HL-60 (cell line): ENCODE data around the gene ZSCAN4.

Experiments
- TF ChIP-seq, protein P1 (sequence below): IDR thresholded peaks from 2 replicates; pipeline ENCODE4 v1.6.1; 2012; ENCODE audit warnings: low read depth; ENCODE audit not compliant: insufficient replicate concordance
- TF ChIP-seq, protein P2 (sequence below): IDR thresholded peaks from one replicate; pipeline ENCODE4 v1.5.1; 2011; ENCODE audit warnings: low read length, control low read depth, inconsistent platforms; ENCODE audit not compliant: insufficient read depth

DNA sequence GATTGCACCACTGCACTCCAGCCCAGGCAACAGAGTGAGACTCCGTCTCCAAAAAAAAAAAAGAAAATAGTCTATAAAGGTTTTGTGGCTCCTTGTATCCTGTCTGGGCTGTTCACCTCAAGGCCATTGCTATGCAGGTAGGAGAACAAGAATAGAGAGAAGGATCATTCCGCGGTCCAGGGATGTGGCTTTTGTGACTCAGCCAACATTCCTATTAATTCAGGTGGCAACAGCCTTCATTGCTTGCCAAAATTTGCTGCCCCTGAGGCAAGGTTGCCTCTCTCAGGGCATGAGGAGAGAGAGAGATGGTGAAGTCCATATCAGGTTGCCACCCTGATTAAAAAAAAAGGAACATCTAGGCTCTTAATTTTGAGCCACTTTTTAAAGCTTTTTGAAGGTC is 21.0 kb downstream of the ZSCAN4 start:
- TF ChIP-seq, protein P1, sequence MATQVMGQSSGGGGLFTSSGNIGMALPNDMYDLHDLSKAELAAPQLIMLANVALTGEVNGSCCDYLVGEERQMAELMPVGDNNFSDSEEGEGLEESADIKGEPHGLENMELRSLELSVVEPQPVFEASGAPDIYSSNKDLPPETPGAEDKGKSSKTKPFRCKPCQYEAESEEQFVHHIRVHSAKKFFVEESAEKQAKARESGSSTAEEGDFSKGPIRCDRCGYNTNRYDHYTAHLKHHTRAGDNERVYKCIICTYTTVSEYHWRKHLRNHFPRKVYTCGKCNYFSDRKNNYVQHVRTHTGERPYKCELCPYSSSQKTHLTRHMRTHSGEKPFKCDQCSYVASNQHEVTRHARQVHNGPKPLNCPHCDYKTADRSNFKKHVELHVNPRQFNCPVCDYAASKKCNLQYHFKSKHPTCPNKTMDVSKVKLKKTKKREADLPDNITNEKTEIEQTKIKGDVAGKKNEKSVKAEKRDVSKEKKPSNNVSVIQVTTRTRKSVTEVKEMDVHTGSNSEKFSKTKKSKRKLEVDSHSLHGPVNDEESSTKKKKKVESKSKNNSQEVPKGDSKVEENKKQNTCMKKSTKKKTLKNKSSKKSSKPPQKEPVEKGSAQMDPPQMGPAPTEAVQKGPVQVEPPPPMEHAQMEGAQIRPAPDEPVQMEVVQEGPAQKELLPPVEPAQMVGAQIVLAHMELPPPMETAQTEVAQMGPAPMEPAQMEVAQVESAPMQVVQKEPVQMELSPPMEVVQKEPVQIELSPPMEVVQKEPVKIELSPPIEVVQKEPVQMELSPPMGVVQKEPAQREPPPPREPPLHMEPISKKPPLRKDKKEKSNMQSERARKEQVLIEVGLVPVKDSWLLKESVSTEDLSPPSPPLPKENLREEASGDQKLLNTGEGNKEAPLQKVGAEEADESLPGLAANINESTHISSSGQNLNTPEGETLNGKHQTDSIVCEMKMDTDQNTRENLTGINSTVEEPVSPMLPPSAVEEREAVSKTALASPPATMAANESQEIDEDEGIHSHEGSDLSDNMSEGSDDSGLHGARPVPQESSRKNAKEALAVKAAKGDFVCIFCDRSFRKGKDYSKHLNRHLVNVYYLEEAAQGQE: no peak
- TF ChIP-seq, protein P2, sequence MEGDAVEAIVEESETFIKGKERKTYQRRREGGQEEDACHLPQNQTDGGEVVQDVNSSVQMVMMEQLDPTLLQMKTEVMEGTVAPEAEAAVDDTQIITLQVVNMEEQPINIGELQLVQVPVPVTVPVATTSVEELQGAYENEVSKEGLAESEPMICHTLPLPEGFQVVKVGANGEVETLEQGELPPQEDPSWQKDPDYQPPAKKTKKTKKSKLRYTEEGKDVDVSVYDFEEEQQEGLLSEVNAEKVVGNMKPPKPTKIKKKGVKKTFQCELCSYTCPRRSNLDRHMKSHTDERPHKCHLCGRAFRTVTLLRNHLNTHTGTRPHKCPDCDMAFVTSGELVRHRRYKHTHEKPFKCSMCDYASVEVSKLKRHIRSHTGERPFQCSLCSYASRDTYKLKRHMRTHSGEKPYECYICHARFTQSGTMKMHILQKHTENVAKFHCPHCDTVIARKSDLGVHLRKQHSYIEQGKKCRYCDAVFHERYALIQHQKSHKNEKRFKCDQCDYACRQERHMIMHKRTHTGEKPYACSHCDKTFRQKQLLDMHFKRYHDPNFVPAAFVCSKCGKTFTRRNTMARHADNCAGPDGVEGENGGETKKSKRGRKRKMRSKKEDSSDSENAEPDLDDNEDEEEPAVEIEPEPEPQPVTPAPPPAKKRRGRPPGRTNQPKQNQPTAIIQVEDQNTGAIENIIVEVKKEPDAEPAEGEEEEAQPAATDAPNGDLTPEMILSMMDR: no peak
